ENCODE results near the gene ITPRID2. TPM values are rescaled to one million over a fixed set of nuclear protein-coding genes. Genes with fewer than 3 reads are reported as not detected.
A peak's percentile ranks its signal among the peaks of the same experiment; 100 is the strongest.

Gene ITPRID2
- total RNA-seq, 2 experiments from 2014 or later, result 42.5 to 50.8 TPM

- Mint-ChIP-seq H3K9me3 (no peaks in the 10 kb centered on the region), H3K4me3 (no peak overlapping the region), H3K4me1 (ENCODE audit: low read depth) (peaks cover 3% of the 10 kb centered on the region), H3K27me3 (peaks cover 14% of the 10 kb centered on the region), H3K36me3 (ENCODE audit: low read depth) (no peaks in the 10 kb centered on the region), H3K27ac (no peak overlapping the region)
- TF ChIP-seq, protein P1, sequence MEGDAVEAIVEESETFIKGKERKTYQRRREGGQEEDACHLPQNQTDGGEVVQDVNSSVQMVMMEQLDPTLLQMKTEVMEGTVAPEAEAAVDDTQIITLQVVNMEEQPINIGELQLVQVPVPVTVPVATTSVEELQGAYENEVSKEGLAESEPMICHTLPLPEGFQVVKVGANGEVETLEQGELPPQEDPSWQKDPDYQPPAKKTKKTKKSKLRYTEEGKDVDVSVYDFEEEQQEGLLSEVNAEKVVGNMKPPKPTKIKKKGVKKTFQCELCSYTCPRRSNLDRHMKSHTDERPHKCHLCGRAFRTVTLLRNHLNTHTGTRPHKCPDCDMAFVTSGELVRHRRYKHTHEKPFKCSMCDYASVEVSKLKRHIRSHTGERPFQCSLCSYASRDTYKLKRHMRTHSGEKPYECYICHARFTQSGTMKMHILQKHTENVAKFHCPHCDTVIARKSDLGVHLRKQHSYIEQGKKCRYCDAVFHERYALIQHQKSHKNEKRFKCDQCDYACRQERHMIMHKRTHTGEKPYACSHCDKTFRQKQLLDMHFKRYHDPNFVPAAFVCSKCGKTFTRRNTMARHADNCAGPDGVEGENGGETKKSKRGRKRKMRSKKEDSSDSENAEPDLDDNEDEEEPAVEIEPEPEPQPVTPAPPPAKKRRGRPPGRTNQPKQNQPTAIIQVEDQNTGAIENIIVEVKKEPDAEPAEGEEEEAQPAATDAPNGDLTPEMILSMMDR (IDR thresholded peaks at IDR 0.05), result no peak
- intact Hi-C loops (cut with micrococcal nuclease), result no loop called here
- CTCF ChIA-PET, result interaction anchor here (1.2 kb wide), 1 partner anchor 44 kb away, joined by 4 read pairs; no protein-coding TSS in a partner anchor
- POLR2A ChIA-PET, result interaction anchor here (0.6 kb wide), 1 partner anchor 588 kb away, joined by 3 read pairs; no protein-coding TSS in a partner anchor
- ATAC-seq, result no peak
- DNase-seq, result no peak
Measured at GRCh38 chr2:181948227-181948626, 56.7 kb downstream of the ITPRID2 start.

DNA sequence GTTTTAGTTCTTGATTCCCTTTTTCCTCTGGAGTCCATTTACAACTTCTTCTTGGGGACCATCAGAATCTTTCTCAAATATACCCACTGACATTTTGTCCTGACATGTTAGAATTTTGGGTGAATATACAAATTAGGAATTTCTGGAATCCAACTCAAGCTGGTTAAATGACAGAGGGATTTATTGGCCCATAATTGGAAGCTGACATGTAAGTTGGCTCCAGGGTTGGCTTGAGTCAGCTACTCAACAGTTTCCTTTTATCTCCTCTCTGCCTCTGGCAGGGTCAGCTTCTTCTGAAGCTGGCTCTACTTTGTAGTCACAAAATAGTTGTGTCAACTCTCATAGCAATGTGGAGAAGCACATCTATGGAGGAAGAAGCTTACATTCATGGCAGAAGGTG is 57.5 kb downstream of the ITPRID2 start:
- DNase-seq (no peak), ATAC-seq (no peak)
- intact Hi-C loops (cut with micrococcal nuclease), result no loop called here
- CTCF ChIA-PET, result interaction anchor here (1.2 to 1.3 kb wide), 3 partner anchors 45 to 129 kb away, joined by 3 to 5 read pairs (median 4); no protein-coding TSS in a partner anchor
- POLR2A ChIA-PET, result no interaction called here
- Mint-ChIP-seq H3K4me1 (ENCODE audit: low read depth) (peaks cover 7% of the 10 kb centered on the region), H3K36me3 (ENCODE audit: low read depth) (no peaks in the 10 kb centered on the region), H3K9me3 (no peaks in the 10 kb centered on the region), H3K4me3 (no peak overlapping the region), H3K27me3 (peaks cover 14% of the 10 kb centered on the region), H3K27ac (no peak overlapping the region)
- TF ChIP-seq, protein P1 (IDR thresholded peaks at IDR 0.05), result no peak

GRCh38 chr2:181952404-181953226 is 61.1 kb downstream of the ITPRID2 start:
- POLR2A ChIA-PET, result no interaction called here
- Mint-ChIP-seq H3K27ac (no peak overlapping the region), H3K27me3 (peaks cover 5% of the 10 kb centered on the region), H3K4me3 (no peak overlapping the region), H3K9me3 (no peaks in the 10 kb centered on the region), H3K36me3 (ENCODE audit: low read depth) (no peaks in the 10 kb centered on the region), H3K4me1 (ENCODE audit: low read depth) (peaks cover 6% of the 10 kb centered on the region)
- DNase-seq (no peak), ATAC-seq (no peak)
- intact Hi-C loops (cut with micrococcal nuclease), result loop anchor here (10.0 kb wide), 1 partner anchor 208 kb away; no protein-coding TSS in a partner anchor
- TF ChIP-seq, protein P1 (IDR thresholded peaks at IDR 0.05), result no peak
- CTCF ChIA-PET, result interaction anchor here (1.5 to 2.7 kb wide), 2 partner anchors 11 to 49 kb away, joined by 4 to 11 read pairs; no protein-coding TSS in a partner anchor

DNA sequence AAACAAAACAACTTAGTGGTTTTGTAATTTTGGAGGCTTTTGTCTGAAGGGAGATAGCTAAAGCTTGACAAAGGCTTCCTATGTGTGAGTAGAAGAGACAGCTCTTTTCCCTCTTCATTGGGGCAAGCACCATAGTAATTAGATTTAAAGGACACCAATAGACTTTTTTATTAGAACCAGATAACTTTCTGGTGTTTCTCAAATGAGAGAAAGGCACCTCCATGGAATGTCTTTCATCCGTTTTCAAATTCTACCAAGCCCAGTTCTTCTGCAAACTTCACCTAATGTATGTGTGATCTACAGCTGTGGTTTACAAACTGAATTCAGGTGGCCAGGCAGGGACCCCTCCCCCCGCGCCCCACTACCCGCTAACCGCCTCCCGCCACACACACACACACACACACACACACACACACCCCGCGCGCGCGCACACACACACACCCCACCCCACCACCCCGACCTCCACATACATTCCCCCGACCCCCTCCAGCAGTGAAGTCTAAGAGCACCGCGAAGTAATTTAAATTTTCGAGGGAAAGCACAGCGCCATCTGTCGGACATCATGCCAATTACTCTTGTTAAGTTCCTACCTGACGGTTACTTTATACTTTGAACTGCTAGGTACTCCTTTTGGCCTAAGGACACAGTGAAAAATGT is 62.5 kb downstream of the ITPRID2 start:
- POLR2A ChIA-PET, result no interaction called here
- no peak overlapping the region for H3K27ac Mint-ChIP-seq
- peak overlapping the region; percentile 40 for H3K4me3 Mint-ChIP-seq
- CTCF ChIA-PET, result interaction anchor here (0.6 to 2.7 kb wide), 31 partner anchors 8 to 291 kb away, joined by 3 to 16 read pairs (median 4); partner anchors contain the start of genes ITPRID2 and PPP1R1C
- peaks cover 6% of the 10 kb centered on the region for H3K27me3 Mint-ChIP-seq
- no peaks in the 10 kb centered on the region for H3K9me3 Mint-ChIP-seq
- peak; percentile 81 for DNase-seq
- no peaks in the 10 kb centered on the region for H3K36me3 Mint-ChIP-seq (ENCODE audit: low read depth)
- ATAC-seq, result peak; percentile 87
- peaks cover 6% of the 10 kb centered on the region for H3K4me1 Mint-ChIP-seq (ENCODE audit: low read depth)
- intact Hi-C loops (cut with micrococcal nuclease), result loop anchor here (10.0 kb wide), 1 partner anchor 209 kb away; no protein-coding TSS in a partner anchor
- TF ChIP-seq, protein P1 (IDR thresholded peaks at IDR 0.05), result peak; percentile 47

All from activated CD8-positive, alpha-beta T cell treated with anti-CD3 and anti-CD28 coated beads for 36 hours (primary cell).